Activated CD4-positive, alpha-beta T cell treated with anti-CD3 and anti-CD28 coated beads, Interleukin-2, amount 50 U/mL, for 48 hours (primary cell): ENCODE results near the gene TMEM179.

Experiments
- DNase-seq, 2 experiments: peaks; one replicate each; pipeline ENCODE4 v3.0.0-alpha.2; 2020

The TMEM179 gene

DNA sequence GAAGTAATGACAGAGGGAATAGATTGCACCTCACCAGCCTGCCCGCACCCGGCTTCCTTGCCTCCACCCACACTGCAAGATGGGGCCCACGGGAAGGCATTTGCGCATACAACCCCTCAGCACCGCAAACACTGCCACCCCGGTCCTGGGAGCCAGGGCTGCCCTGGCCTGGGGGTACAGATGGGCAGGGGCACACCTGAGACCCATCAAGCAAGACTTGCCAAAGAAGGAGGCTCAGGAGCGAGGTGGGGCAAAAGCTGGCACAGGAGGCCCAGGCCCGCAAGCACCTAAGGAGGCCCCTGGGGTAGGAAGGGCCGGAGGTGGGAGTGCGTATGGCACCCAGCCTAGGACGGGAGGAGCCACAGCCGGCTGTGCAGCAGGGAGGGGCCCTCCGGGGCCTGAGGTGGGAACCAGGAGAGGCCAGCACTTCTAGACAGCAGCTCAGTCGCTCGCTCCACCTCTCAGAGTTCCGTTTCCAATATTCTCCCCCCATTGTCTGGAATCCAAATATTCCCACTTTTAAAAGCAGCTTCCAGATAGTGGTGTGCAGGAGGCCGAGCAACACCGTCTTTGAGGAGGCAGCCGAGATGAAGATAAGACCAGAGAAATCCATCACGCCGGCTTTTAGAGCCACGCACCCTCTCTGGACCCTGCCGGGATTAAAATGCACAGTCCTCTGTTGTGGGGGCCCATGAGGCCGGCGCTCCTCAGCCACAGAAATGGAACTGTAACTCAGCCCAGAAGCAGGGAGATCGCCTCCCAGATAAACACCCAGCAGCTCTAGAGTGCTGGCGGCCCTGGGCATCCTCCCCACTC, 37.2 kb downstream of the TMEM179 start:
- DNase-seq = no peak

DNA sequence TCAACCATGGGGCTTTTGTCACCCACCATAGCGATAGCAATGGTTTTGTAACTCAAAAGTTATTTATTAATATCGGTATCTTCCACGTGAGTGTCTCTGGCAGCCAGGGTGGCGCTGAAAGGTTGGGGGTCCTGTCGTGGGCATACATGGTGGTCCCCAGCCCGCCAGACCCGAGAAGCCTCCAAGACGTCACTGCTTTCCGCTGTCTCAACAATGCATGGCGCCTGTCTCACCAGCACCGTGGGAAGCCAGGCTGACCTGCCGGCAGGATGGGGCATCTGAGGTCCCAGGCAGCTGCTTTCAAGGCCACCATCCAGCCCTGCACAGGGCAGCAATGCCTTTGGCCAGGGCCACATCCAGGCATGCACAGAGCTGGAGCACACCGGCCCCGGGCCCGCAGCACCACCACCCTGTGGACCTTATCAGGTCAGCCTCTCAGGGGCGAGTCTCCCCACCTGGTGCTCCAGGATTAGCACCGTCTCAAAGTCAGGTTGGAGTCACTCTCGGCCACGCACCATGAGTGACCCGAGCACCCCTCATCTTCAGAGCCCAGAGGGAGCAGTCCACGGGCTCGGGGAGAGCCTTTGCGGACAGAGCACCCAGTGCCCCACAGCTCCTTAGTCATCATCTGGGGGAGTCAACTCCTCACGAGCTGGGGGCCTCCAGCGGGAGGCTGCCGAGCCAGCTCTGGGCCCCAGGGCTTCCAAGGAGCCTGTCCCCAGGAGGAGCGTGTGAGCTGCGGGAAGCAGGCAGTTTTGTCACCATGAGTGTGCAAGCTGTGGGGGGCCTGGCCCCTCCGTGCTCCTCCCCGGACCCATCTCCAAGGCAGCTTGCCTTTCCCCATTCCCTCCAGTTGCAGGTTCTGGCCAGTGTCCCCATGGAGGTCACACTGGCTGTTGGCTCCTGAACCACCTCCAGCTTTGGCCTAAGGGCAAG, 39.6 kb downstream of the TMEM179 start:
- DNase-seq = no peak

- peak; percentile 73 to 77 for DNase-seq
Observed at GRCh38 chr14:104563742-104564615, 40.6 kb downstream of the TMEM179 start.

- DNase-seq = no peak
Observed at GRCh38 chr14:104563191-104563741, 41.3 kb downstream of the TMEM179 start.

DNA sequence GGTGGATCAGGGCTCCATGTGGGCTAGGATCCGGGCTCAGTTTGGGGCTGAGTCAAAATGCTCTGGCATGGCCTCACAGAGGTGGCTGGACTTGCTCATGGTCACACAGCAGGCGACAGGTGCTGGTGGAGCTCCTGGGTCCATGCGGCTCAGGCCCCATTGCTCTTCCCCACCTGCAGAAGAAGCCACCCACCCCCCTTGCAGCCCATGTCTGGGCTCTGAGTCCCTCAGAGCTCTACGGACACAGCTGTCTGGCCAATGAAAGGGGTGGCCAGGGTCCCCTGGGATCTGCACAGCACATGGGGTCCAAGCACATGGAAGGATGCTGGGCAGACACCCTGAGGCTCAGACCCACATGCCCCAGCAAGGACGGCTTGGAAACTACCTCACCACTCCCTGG, 42.0 kb downstream of the TMEM179 start:
- no peak for DNase-seq

GRCh38 chr14:104561632-104562495, 42.7 kb downstream of the TMEM179 start:
- no peak for DNase-seq

DNA sequence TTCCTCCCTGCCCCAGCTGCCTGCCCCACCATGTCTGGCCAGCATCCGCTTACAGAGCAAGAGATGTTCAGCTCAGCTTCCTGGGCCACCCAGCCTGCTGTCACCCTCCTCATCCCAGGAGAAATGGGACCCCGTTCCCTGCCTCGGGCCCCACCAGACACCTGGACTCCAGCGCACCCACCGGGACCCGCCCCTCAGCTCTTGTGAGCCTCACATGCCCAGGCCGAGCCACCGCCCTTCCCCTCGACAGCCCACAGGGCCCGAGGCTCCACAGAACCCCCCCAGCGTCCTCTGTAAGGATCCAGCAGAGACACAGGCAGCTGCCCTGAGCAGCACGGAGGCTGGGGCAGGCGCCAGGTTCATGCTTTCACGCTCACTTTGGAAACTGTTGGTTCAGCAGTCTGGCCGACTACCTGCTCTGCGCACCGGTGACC, 43.4 kb downstream of the TMEM179 start:
- DNase-seq = no peak

- no peak for DNase-seq
Observed at GRCh38 chr14:104560586-104560945, 44.0 kb downstream of the TMEM179 start.

DNA sequence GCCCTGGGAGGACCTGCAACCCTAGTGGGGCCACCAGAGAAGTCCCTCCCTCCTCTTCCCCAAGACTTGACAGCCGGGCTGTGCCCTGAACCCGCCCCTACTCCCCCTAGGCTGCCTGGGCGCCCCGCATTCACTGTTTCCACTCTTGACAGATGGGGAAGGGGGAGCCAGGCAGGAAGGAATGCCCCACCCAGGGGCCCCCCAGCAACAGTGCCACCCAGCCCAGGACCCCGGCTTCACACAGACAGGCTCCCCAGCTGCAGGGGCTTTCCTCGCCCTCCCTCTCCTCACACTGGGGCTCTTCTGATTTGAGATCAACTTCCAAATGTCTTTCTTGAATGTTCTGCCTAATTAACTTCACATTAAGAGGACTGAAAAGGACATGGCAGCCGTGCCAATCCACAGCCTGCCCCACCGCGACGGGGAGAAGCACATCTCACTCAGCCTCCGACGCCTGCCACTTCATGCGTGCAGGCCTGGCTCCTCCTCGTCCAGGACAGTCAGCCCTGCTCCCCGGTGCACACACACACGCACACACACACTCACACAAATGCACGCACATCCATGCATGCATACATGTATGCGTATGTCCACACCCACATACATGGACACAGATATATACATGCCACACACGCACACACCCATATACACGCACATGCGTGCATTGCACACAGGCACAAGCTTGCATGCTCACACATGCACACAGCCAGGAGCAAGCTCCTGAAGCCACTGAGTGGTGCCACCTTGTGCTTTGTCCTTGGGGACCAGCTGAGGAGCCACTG, 44.6 kb downstream of the TMEM179 start:
- DNase-seq = no peak

DNA sequence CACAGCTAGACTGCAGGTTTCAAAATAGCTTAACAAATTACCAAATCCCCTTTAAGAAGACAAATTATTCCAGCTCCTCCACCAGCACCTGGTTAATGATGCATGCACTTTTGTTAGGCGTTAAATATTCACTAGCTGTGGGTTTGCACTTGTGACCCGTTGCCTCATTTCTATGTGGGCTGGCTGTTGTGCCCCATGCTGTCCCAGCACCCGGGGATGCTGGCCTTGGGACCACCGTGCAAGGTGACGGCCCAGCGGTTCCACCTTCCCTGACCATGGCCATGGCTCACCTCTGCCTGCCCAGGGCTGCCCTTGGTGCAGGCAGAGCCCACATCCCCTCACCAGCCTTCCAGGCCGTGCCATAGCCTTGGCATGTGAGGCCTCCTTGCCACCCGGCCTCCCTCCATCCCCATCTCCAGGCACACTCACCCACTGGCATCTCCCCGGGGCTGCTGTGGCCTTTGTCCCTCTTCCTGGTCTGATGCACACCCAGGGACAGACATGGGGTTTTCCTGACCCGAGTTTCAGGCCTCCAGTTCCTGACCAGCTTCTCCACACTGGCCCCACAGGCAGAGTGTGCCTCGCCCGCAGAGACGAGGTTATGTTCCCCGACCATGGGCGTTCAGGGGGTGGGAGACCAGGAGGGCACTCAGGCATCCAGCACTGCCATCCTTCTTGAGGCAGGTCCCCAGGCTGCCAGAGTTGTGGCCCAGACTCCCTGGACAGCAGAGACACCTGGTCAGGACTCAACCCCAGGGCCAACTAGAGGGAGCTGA, 45.4 kb downstream of the TMEM179 start:
- DNase-seq = no peak

GRCh38 chr14:104558231-104559027, 46.1 kb downstream of the TMEM179 start:
- no peak for DNase-seq

DNA sequence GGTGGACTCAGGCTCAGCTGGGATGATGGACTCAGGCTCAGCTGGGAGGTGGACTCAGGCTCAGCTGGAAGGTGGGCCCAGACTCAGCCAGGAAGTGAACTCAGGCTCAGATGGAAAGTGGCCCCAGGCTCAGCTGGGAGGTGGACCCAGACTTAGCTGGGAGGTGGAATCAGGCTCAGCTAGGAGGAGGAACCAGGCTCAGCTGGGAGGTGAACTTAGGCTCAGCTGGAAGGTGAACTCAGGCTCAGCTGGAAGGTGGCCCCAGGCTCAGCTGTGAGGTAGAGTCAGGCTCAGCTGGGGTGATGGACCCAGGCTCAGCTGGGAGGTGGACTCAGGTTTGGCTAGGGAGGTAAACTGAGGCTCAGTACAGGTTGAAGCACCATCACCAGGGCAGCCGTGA, 46.8 kb downstream of the TMEM179 start:
- DNase-seq = no peak

DNA sequence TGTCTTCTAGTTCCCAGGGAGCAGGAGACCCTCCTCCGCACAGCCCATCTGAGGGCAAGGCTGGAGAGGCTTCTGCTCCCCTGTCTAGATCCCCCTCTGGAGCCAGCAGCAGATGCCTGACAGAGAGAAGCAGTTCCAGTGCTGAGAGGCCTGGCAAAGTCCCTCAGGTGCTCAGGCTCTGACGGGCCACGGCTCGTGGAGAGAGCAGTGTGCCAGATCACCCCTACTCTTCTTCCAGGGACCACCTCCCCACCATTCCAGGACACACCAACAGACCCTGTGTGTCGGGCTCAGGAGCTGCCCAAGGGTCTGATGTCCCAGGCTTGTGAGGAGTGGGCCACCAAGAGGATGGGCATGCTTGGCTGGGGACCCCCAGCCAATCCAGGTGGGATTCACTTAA, 47.5 kb downstream of the TMEM179 start:
- no peak for DNase-seq

DNA sequence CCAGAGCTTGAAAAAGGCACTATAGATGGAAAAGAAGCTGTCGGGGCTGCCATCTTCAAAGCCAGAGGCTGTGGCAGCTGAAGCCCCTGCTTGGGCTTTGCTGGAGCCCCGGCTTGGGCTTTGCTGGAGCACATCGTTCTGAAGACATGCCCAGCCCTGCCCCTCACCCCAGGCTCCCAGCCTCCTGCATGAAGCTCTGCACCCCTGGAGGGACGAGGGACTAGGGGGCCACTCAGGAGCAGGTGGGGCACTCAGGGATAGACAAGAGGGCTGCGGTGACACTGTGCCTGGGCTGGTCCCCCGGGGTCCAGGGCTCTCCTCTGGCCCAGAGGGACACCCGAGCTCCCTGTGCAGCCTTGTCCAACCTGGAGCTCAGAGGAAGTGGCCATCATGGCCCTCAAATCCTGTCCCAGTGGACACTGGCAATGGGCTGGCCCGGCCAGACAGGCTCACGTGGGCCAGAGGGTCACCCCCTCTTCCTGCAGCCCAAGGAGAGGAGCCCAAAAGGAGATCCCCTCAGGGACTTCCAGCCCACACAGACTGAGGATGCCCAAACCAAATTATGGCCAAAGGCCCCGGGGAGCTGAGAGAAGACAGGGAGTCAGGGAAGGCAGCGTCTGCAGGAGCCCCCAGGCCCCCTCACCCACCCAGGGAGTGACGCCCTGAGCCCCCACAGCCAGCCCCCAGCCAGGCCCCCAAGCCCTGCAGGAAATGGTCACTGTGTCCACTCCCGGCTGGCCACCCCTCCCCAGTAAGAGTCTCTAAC, 48.1 kb downstream of the TMEM179 start:
- no peak for DNase-seq

DNA sequence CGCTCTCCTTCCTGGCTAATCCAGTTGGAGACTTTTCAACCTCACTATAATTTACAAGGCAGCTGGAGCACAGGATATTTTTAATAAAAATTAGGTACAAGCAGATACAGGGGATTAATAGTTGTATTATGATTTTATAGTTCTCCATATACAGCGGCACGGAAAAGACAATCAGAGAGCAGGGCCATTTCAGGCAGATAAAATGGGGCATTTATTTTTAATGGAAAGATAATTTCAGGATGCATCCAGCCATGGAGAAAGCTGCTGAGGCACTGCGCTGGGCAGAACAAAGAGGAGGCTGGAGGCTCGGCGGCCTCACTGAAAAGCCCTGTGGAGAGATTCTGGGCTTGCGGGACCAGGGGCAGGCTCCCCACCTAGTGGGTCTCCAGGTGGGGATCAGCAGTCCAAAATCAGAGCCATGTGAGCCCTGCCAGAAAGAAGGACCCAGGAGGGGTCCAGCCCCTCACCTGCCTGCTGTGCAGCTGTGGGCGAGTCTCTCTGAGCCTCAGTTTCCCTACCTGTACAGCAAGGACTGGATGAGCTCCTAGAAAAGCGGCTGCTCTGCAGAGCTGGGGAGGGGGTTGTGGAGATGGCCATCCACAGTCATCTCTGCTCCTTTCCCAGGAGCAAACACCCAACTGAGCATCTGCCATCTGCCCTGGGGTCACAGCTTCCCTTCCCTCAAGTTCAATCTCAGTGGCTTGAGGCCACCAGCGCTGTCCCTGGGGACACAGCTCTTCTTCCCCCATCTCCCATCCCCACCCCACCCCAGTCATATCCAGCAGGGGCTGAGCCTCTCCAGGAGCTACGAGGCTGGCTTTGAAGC, 48.9 kb downstream of the TMEM179 start:
- DNase-seq = no peak

DNA sequence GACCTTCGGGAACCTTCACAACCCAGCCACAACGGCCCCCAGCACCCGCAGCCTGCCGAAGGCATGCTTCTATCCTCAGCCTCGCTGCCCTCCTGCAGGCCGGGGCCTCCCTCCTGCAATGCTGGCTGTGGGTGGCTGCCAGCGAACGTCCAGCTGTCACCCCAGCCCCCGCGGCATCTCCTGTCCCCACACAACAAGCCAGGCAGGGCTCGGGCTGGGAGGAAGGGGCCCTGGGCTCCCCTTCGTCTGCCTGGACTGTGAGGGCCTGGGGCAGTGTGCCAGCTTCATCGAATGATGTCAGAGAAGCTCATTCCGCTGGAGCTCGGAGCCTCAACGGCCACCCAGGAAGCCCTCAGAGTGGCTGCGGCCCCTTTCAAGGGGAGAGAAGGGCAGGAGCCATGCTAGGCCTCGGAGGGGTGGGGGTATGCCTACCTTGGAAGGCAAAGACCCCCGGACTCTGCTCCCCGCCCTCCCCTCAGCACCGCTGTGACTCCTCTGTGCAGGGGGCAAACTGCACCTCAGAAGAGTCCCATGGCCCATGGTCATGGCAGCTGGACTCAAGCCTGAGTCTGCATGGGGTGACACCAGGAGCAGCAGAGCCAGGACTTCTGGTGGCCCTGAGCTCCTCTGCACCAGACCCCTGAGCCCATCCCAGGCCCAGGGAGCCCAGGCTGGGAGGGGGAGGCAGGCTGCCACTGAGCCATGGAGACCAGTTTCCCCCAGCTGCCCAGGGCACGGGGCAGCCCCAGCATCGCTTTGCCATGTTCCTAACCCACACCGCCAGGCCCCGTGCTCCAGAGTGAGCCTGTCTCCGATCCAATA, 49.8 kb downstream of the TMEM179 start:
- DNase-seq = no peak
